Panc1 (cell line): ENCODE measurements around the gene TMC8. TPM values are rescaled to one million over a fixed set of nuclear protein-coding genes. Genes with fewer than 3 reads are reported as not detected.

ENCODE experiments used
- ATAC-seq: fragments of 200-7000 bp; cut with Tn5 transposase; 2 replicates; pipeline ENCODE4 v1.9.1; 2020; ENCODE audit warnings: mild to moderate bottlenecking, moderate library complexity
- BruUV-seq: library from RNA; stranded (reverse); fragments of 400-500 nt; replicated peaks from 2 replicates; lab custom pipeline; 2021; lab: Mats Ljungman, UMichigan
- CTCF ChIA-PET: fragments of 300-600 bp; sonication (Branson Sonifier 250); formaldehyde crosslinking; loops from one replicate; lab custom pipeline; 2022; ENCODE audit warnings: antibody characterized with exemption; lab: Charles Lee
- POLR2A ChIA-PET: fragments of 300-600 bp; sonication (Branson Sonifier 250); formaldehyde crosslinking; loops from one replicate; lab custom pipeline; 2022; ENCODE audit warnings: antibody characterized with exemption; lab: Charles Lee
- DNase-seq: peaks from one replicate; pipeline ENCODE4 v3.0.0-alpha.2; 2010; ENCODE audit warnings: low read depth, low spot score
- H3K27ac ChIP-seq: 2 replicates; pipeline ENCODE4 v1.5.1; 2011; ENCODE audit warnings: mild to moderate bottlenecking, low read length, inconsistent platforms
- H3K27me3 ChIP-seq: fragments of 200-500 bp; sonication (Bioruptor generic); 2 replicates; pipeline ENCODE4 v1.6.0; 2014; ENCODE audit warnings: low read length, inconsistent platforms; ENCODE audit not compliant: control insufficient read depth, insufficient read depth
- H3K36me3 ChIP-seq: fragments of 200-500 bp; sonication (Bioruptor generic); 2 replicates; pipeline ENCODE4 v1.5.1; 2014; ENCODE audit warnings: inconsistent platforms, mild to moderate bottlenecking, low read length, moderate library complexity; ENCODE audit not compliant: control insufficient read depth, insufficient read depth
- H3K4me1 ChIP-seq: 2 replicates; pipeline ENCODE4 v1.5.1; 2011; ENCODE audit warnings: inconsistent platforms, mild to moderate bottlenecking, low read length, moderate library complexity; ENCODE audit not compliant: control insufficient read depth, insufficient read depth
- H3K4me3 ChIP-seq, 2 experiments: 2 replicates each; pipeline ENCODE4 v1.5.1; 2011 to 2012; ENCODE audit warnings: low read depth in 2 of 2, low read length in 2 of 2, mild to moderate bottlenecking in 2 of 2, inconsistent platforms in 1 of 2, moderate library complexity in 1 of 2
- H3K9me3 ChIP-seq: fragments of 200-500 bp; sonication (Bioruptor generic); 2 replicates; pipeline ENCODE4 v1.5.1; 2014; ENCODE audit warnings: low read depth, mild to moderate bottlenecking, inconsistent platforms, low read length, moderate library complexity; ENCODE audit not compliant: control insufficient read depth, insufficient read depth
- POLR2AphosphoS5 ChIP-seq: IDR thresholded peaks from 2 replicates; pipeline ENCODE4 v1.6.1; 2012; ENCODE audit warnings: mild to moderate bottlenecking, low read depth, low read length, moderate library complexity
- SIN3A ChIP-seq: IDR thresholded peaks from 2 replicates; pipeline ENCODE4 v1.6.1; 2012; ENCODE audit warnings: low read depth, mild to moderate bottlenecking, low read length, moderate library complexity, borderline replicate concordance; ENCODE audit not compliant: insufficient read depth
- TCF7L2 ChIP-seq: IDR thresholded peaks from 2 replicates; pipeline ENCODE4 v1.6.1; 2011; ENCODE audit warnings: mild to moderate bottlenecking, low read depth, low read length, inconsistent platforms
- in situ Hi-C: cut with HindIII; loops from 2 replicates; pipeline ENCODE4 v1.10.0; 2016; ENCODE audit warnings: low sequenced_read_pairs, low pct_unique_long_range_greater_than_20kb
- intact Hi-C: fragments of 100-400 bp; cut with micrococcal nuclease; formaldehyde crosslinking; loops from one replicate; pipeline ENCODE4 v1.10.0; 2022; ENCODE audit not compliant: unreplicated experiment
- total RNA-seq: library from RNA; stranded (reverse); gene quantifications from one replicate; pipeline ENCODE4 v1.2.1, GENCODE V29; 2021; ENCODE audit not compliant: unreplicated experiment
- TF ChIP-seq, protein P1 (sequence below): fragments of 450-650 bp; IDR thresholded peaks from 2 replicates; pipeline ENCODE4 v1.5.1; 2017; ENCODE audit warnings: mild to moderate bottlenecking
- TF ChIP-seq, protein P2 (sequence below), 2 experiments: IDR thresholded peaks; 2 replicates each; pipeline ENCODE4 v1.6.1; 2011 to 2012; ENCODE audit warnings: low read depth in 2 of 2, control low read depth in 1 of 2, low read length in 1 of 2, mild to moderate bottlenecking in 1 of 2, moderate library complexity in 1 of 2; ENCODE audit not compliant: insufficient read depth in 1 of 2

The TMC8 gene
- total RNA-seq, 1 experiment from 2014 or later, result 1.4 TPM

GRCh38 chr17:78092794-78093324 is 37.7 kb upstream of the TMC8 start:
- no TSS peak for BruUV-seq
- no peak overlapping the region for H3K27ac ChIP-seq
- intact Hi-C loops, result no loop called here
- in situ Hi-C loops, result no loop called here
- H3K27me3 ChIP-seq, result no peaks in the 10 kb centered on the region
- ATAC-seq (no peak), DNase-seq (no peak)
- H3K9me3 ChIP-seq, result no peaks in the 10 kb centered on the region
- no peaks in the 10 kb centered on the region for H3K4me1 ChIP-seq
- CTCF ChIA-PET, result no interaction called here
- H3K36me3 ChIP-seq, result no peaks in the 10 kb centered on the region
- no peak overlapping the region for H3K4me3 ChIP-seq
- TF ChIP-seq SIN3A (no peak), POLR2AphosphoS5 (no peak), TCF7L2 (no peak)
- TF ChIP-seq, protein P1, sequence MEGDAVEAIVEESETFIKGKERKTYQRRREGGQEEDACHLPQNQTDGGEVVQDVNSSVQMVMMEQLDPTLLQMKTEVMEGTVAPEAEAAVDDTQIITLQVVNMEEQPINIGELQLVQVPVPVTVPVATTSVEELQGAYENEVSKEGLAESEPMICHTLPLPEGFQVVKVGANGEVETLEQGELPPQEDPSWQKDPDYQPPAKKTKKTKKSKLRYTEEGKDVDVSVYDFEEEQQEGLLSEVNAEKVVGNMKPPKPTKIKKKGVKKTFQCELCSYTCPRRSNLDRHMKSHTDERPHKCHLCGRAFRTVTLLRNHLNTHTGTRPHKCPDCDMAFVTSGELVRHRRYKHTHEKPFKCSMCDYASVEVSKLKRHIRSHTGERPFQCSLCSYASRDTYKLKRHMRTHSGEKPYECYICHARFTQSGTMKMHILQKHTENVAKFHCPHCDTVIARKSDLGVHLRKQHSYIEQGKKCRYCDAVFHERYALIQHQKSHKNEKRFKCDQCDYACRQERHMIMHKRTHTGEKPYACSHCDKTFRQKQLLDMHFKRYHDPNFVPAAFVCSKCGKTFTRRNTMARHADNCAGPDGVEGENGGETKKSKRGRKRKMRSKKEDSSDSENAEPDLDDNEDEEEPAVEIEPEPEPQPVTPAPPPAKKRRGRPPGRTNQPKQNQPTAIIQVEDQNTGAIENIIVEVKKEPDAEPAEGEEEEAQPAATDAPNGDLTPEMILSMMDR, result no peak
- TF ChIP-seq, protein P2, sequence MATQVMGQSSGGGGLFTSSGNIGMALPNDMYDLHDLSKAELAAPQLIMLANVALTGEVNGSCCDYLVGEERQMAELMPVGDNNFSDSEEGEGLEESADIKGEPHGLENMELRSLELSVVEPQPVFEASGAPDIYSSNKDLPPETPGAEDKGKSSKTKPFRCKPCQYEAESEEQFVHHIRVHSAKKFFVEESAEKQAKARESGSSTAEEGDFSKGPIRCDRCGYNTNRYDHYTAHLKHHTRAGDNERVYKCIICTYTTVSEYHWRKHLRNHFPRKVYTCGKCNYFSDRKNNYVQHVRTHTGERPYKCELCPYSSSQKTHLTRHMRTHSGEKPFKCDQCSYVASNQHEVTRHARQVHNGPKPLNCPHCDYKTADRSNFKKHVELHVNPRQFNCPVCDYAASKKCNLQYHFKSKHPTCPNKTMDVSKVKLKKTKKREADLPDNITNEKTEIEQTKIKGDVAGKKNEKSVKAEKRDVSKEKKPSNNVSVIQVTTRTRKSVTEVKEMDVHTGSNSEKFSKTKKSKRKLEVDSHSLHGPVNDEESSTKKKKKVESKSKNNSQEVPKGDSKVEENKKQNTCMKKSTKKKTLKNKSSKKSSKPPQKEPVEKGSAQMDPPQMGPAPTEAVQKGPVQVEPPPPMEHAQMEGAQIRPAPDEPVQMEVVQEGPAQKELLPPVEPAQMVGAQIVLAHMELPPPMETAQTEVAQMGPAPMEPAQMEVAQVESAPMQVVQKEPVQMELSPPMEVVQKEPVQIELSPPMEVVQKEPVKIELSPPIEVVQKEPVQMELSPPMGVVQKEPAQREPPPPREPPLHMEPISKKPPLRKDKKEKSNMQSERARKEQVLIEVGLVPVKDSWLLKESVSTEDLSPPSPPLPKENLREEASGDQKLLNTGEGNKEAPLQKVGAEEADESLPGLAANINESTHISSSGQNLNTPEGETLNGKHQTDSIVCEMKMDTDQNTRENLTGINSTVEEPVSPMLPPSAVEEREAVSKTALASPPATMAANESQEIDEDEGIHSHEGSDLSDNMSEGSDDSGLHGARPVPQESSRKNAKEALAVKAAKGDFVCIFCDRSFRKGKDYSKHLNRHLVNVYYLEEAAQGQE (IDR thresholded peaks at IDR 0.05; ENCODE audit: insufficient read depth in 1 of 2, low read depth in 2 of 2, low read length in 1 of 2), result no peak
- POLR2A ChIA-PET, result no interaction called here

DNA sequence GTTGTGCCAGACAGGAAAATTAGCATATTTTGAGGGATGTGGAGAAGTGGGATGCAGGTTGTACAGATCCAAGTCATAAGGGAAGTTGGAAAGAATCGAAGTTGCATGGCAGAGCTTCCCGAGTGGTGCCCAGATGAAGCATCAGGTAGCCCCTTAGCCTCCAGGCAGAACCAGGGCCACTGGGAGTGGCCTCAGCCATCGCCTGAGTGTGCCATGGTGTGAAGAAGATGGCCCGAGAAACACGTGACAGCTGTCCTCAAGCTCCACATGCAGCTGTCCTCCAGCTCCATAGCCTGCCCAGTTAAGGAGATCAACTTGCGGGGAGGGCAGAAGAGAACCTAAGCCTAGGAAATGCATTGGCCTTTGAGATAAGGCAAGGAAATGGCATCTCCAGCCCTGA is 35.5 kb upstream of the TMC8 start:
- no peaks in the 10 kb centered on the region for H3K9me3 ChIP-seq
- ChIA-PET CTCF (interaction anchor here (0.6 kb wide), 2 partner anchors 10 to 42 kb away, joined by 3 read pairs; no protein-coding TSS in a partner anchor), POLR2A (no interaction called here)
- no peak overlapping the region for H3K4me3 ChIP-seq
- DNase-seq, result no peak
- H3K36me3 ChIP-seq, result no peaks in the 10 kb centered on the region
- BruUV-seq, result no TSS peak
- no peak for ATAC-seq
- H3K27ac ChIP-seq, result no peak overlapping the region
- H3K4me1 ChIP-seq, result no peaks in the 10 kb centered on the region
- in situ Hi-C loops, result no loop called here
- TF ChIP-seq POLR2AphosphoS5 (no peak), TCF7L2 (no peak), SIN3A (no peak)
- TF ChIP-seq, protein P2 (IDR thresholded peaks at IDR 0.05; ENCODE audit: insufficient read depth in 1 of 2, low read depth in 2 of 2, low read length in 1 of 2), result no peak
- TF ChIP-seq, protein P1, result no peak
- H3K27me3 ChIP-seq, result no peaks in the 10 kb centered on the region
- intact Hi-C loops, result no loop called here
